CD4-positive, alpha-beta T cell (primary cell): ENCODE data around the gene OPCML. TPM values are rescaled to one million over a fixed set of nuclear protein-coding genes. Genes with fewer than 3 reads are reported as not detected.

Source experiments
- ATAC-seq: fragments of 200-7000 bp; cut with Tn5 transposase; one replicate; pipeline ENCODE4 v1.10.0; 2022; ENCODE audit warnings: mild to moderate bottlenecking; ENCODE audit not compliant: poor library complexity
- CTCF ChIA-PET: fragments of 350-600 bp; sonication (Branson Sonifier 250); formaldehyde crosslinking; loops from one replicate; lab custom pipeline; 2021; ENCODE audit warnings: antibody characterized with exemption, inconsistent platforms; lab: Charles Lee
- POLR2A ChIA-PET: fragments of 350-600 bp; sonication (Branson Sonifier 250); formaldehyde crosslinking; loops from one replicate; lab custom pipeline; 2021; ENCODE audit warnings: antibody characterized with exemption, inconsistent platforms; lab: Charles Lee
- DNase-seq, 14 experiments: peaks; one replicate each; pipeline ENCODE4 v3.0.0-alpha.2; 2013 to 2020; ENCODE audit warnings: mixed read lengths in 2 of 14
- H3K27ac ChIP-seq, 2 donors: one replicate each; pipeline versions ENCODE4 v1.5.1 to v1.7.0; 2013; ENCODE audit warnings: low read length in 2 of 2, low read depth in 1 of 2, mild to moderate bottlenecking in 1 of 2
- H3K27me3 ChIP-seq, 2 experiments: 1 replicate in 1 of 2; 2 replicates in 1 of 2; pipeline versions ENCODE4 v1.6.1 to v1.7.0; 2013; ENCODE audit warnings: low read length in 2 of 2, control low read depth in 1 of 2, mild to moderate bottlenecking in 1 of 2, moderate library complexity in 1 of 2; ENCODE audit not compliant: insufficient read depth in 2 of 2, control insufficient read depth in 1 of 2
- H3K36me3 ChIP-seq: one replicate; pipeline ENCODE4 v1.6.1; 2013; ENCODE audit warnings: low read length, control low read depth; ENCODE audit not compliant: insufficient read depth
- H3K4me1 ChIP-seq: one replicate; pipeline ENCODE4 v1.6.1; 2013; ENCODE audit warnings: low read length, control low read depth; ENCODE audit not compliant: insufficient read depth
- H3K4me3 ChIP-seq: one replicate; pipeline ENCODE4 v1.5.1; 2013; ENCODE audit warnings: mild to moderate bottlenecking, low read length, moderate library complexity
- H3K9me3 ChIP-seq, 2 experiments: 1 replicate in 1 of 2; 2 replicates in 1 of 2; pipeline versions ENCODE4 v1.6.1 to v1.7.0; 2013; ENCODE audit warnings: low read length in 2 of 2, mild to moderate bottlenecking in 2 of 2, control low read depth in 1 of 2, moderate library complexity in 1 of 2; ENCODE audit not compliant: control insufficient read depth in 1 of 2, insufficient read depth in 1 of 2
- H3K27ac Mint-ChIP-seq: one replicate; pipeline ENCODE4 v1.8.0; 2020; ENCODE audit warnings: mixed read lengths
- H3K27me3 Mint-ChIP-seq: one replicate; pipeline ENCODE4 v1.8.0; 2021; ENCODE audit warnings: mixed read lengths
- H3K36me3 Mint-ChIP-seq: one replicate; pipeline ENCODE4 v1.8.0; 2021; ENCODE audit warnings: low read depth, mixed read lengths
- H3K4me1 Mint-ChIP-seq: one replicate; pipeline ENCODE4 v1.8.0; 2021; ENCODE audit warnings: low read depth, mixed read lengths
- H3K4me3 Mint-ChIP-seq: one replicate; pipeline ENCODE4 v1.8.0; 2020; ENCODE audit warnings: mild to moderate bottlenecking, mixed read lengths
- H3K9me3 Mint-ChIP-seq: one replicate; pipeline ENCODE4 v1.8.0; 2020; ENCODE audit warnings: mixed read lengths
- intact Hi-C, 2 experiments: fragments of 100-400 bp; cut with DNase I in 1 of 2; cut with micrococcal nuclease in 1 of 2; formaldehyde crosslinking; loops; one replicate each; pipeline versions ENCODE4 v1.15.1 to v1.9.0; 2023 to 2025; cut with DNase I, micrococcal nuclease
- total RNA-seq, 174 experiments: library from RNA in 2 of 174; stranded (reverse) in 2 of 174; gene quantifications; one replicate each; pipeline ENCODE4 v1.2.3 and lab custom pipeline; 2021 to 2026
- TF ChIP-seq, protein P1 (sequence below): fragments of 200-600 bp; IDR thresholded peaks from one replicate; pipeline ENCODE4 v1.8.0; 2022; ENCODE audit warnings: antibody characterized with exemption, mild to moderate bottlenecking

The OPCML gene
- total RNA-seq, 2 experiments from 2014 or later, result not detected

DNA sequence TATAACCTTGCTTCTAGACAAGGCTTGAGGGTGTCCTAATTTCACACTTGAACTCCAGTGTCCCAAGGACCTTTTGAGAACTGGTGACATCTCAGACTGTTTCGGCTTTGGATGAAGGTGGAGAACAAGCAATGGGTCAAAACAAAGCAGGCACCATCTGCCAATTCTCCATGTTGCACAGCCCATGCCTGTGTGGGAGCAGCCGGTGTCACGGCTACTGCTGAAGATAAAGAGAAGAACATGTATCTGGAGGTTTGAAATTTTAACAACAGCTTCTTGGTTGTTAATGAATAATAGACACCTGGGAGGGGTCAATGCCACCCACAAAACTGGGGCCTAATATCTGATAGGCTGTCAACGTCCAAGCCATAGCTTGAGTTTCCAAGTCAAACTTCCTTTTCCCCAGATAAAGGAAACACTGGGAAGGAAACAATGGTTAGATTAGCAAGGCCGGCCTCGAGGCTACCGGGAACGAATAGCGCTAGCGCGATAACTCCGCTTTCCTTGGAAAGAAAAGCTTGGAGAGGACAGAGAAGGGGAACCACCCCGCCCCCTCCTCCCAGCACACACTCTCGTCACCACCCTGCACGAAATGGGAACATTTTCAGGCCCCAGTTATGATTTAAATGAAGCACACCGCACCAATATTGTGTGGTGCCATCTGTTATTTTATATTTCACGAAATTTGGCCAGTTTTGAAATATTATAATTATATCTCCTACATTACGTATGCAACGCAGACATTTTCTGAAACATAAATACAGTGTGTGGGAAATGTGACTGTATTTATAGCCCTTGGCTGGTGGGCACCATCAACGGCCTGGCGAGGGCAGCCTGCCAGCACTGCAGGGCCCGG, 21.8 kb upstream of the OPCML start:
- intact Hi-C loops, result no loop called here
- H3K36me3 Mint-ChIP-seq, result no peaks in the 10 kb centered on the region
- TF ChIP-seq, protein P1, sequence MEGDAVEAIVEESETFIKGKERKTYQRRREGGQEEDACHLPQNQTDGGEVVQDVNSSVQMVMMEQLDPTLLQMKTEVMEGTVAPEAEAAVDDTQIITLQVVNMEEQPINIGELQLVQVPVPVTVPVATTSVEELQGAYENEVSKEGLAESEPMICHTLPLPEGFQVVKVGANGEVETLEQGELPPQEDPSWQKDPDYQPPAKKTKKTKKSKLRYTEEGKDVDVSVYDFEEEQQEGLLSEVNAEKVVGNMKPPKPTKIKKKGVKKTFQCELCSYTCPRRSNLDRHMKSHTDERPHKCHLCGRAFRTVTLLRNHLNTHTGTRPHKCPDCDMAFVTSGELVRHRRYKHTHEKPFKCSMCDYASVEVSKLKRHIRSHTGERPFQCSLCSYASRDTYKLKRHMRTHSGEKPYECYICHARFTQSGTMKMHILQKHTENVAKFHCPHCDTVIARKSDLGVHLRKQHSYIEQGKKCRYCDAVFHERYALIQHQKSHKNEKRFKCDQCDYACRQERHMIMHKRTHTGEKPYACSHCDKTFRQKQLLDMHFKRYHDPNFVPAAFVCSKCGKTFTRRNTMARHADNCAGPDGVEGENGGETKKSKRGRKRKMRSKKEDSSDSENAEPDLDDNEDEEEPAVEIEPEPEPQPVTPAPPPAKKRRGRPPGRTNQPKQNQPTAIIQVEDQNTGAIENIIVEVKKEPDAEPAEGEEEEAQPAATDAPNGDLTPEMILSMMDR, result no peak
- no peaks in the 10 kb centered on the region for H3K4me1 ChIP-seq
- CTCF ChIA-PET, result no interaction called here
- no peaks in the 10 kb centered on the region for H3K4me1 Mint-ChIP-seq
- no peak overlapping the region for H3K27ac ChIP-seq
- H3K27me3 ChIP-seq, result peaks cover 0 to 3% of the 10 kb centered on the region in 2 experiments
- H3K9me3 Mint-ChIP-seq, result no peaks in the 10 kb centered on the region
- H3K4me3 Mint-ChIP-seq, result no peak overlapping the region
- peaks cover 0 to 17% of the 10 kb centered on the region in 2 experiments for H3K9me3 ChIP-seq
- DNase-seq (no peak), ATAC-seq (no peak)
- POLR2A ChIA-PET, result no interaction called here
- no peak overlapping the region for H3K4me3 ChIP-seq
- H3K27ac Mint-ChIP-seq, result no peak overlapping the region
- no peaks in the 10 kb centered on the region for H3K36me3 ChIP-seq
- H3K27me3 Mint-ChIP-seq, result peaks cover 6% of the 10 kb centered on the region

DNA sequence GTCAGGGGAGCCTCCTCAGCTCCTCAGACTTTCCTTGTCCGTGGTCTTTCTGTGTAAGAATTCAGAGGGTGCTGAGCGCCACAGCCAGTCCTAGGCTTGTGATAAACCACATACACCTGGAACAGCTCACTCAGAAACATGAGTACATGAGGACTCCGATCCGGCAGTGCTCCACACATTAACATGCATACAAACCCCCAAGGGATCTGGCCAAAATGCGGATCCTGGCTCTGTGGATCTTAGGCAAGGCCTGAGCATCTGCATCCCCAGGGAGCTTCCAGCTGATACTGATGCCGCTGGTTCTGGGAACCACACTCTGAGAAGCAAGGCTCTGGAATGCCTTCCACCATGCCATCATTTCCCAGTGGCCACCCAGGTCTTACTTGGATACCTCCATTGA, 20.6 kb upstream of the OPCML start:
- H3K9me3 Mint-ChIP-seq, result no peaks in the 10 kb centered on the region
- intact Hi-C loops, result no loop called here
- no peak overlapping the region for H3K4me3 Mint-ChIP-seq
- POLR2A ChIA-PET, result no interaction called here
- CTCF ChIA-PET, result no interaction called here
- Histone ChIP-seq H3K27me3 (peaks cover 0 to 3% of the 10 kb centered on the region in 2 experiments), H3K36me3 (no peaks in the 10 kb centered on the region), H3K9me3 (peaks cover 0 to 11% of the 10 kb centered on the region in 2 experiments), H3K27ac (no peak overlapping the region), H3K4me3 (no peak overlapping the region), H3K4me1 (no peaks in the 10 kb centered on the region)
- no peaks in the 10 kb centered on the region for H3K36me3 Mint-ChIP-seq
- TF ChIP-seq, protein P1, result no peak
- H3K4me1 Mint-ChIP-seq, result no peaks in the 10 kb centered on the region
- H3K27me3 Mint-ChIP-seq, result peaks cover 6% of the 10 kb centered on the region
- H3K27ac Mint-ChIP-seq, result no peak overlapping the region
- DNase-seq (no peak), ATAC-seq (no peak)

DNA sequence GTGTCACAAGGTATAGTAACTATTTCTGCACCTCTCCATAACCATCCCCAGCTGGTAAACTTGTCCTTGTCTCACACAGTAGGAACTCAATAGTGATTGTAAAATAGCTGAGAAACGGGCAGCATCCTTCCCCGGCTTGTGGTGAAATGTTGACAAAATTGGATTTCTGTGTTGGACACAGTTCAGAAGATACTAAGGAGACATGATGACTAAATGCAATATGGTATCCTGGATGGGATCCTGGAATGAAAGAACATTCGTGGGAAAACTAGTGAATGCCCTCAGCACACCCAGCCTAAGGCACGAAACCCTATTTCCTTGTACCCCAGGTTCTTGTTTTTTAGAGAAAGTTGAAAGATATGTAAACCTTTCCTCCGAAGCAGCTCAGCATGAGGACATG, 18.8 kb upstream of the OPCML start:
- Mint-ChIP-seq H3K27ac (no peak overlapping the region), H3K9me3 (no peaks in the 10 kb centered on the region), H3K27me3 (peaks cover 6% of the 10 kb centered on the region), H3K4me3 (no peak overlapping the region), H3K4me1 (no peaks in the 10 kb centered on the region), H3K36me3 (no peaks in the 10 kb centered on the region)
- POLR2A ChIA-PET, result no interaction called here
- no peak for DNase-seq
- intact Hi-C loops, result no loop called here
- Histone ChIP-seq H3K9me3 (peaks cover 0 to 21% of the 10 kb centered on the region in 2 experiments), H3K36me3 (no peaks in the 10 kb centered on the region), H3K4me1 (no peaks in the 10 kb centered on the region), H3K27me3 (peaks cover 0 to 3% of the 10 kb centered on the region in 2 experiments), H3K27ac (no peak overlapping the region), H3K4me3 (no peak overlapping the region)
- CTCF ChIA-PET, result no interaction called here
- TF ChIP-seq, protein P1, result no peak
- ATAC-seq, result no peak
